Loucy (cell line): ENCODE results near the gene TCEA3.

Experiments
- H2AFZ ChIP-seq: fragments of 200-600 bp; sonication (generic); 2 replicates; pipeline ENCODE4 v1.6.0; 2016; ENCODE audit warnings: antibody characterized with exemption, mild to moderate bottlenecking, low read length, moderate library complexity
- H3F3A ChIP-seq: fragments of 200-600 bp; 2 replicates; pipeline ENCODE4 v1.6.0; 2016; ENCODE audit warnings: antibody characterized with exemption, low read depth, mild to moderate bottlenecking
- H3K27me3 ChIP-seq: fragments of 200-600 bp; sonication (generic); 2 replicates; pipeline ENCODE4 v1.6.1; 2014; ENCODE audit warnings: low read length, mild to moderate bottlenecking; ENCODE audit not compliant: insufficient read depth, poor library complexity, severe bottlenecking
- H3K36me3 ChIP-seq: fragments of 200-600 bp; sonication (generic); 2 replicates; pipeline ENCODE4 v1.6.1; 2016; ENCODE audit warnings: low read length; ENCODE audit not compliant: insufficient read depth
- H3K4me1 ChIP-seq: fragments of 200-600 bp; sonication (generic); 2 replicates; pipeline ENCODE4 v1.5.1; 2014; ENCODE audit warnings: low read length, mild to moderate bottlenecking; ENCODE audit not compliant: insufficient read depth, poor library complexity, severe bottlenecking
- H3K4me2 ChIP-seq: fragments of 200-600 bp; sonication (generic); 2 replicates; pipeline ENCODE4 v1.6.0; 2014; ENCODE audit warnings: antibody characterized with exemption, low read length, low read depth, mild to moderate bottlenecking; ENCODE audit not compliant: poor library complexity, severe bottlenecking
- H3K4me3 ChIP-seq: fragments of 200-600 bp; sonication (generic); 2 replicates; pipeline ENCODE4 v1.5.1; 2014; ENCODE audit warnings: low read length, mild to moderate bottlenecking, mixed read lengths; ENCODE audit not compliant: poor library complexity, severe bottlenecking
- H3K79me2 ChIP-seq: fragments of 200-600 bp; sonication (generic); 2 replicates; pipeline ENCODE4 v1.6.1; 2014; ENCODE audit warnings: low read length; ENCODE audit not compliant: insufficient read depth
- H3K9ac ChIP-seq: fragments of 200-600 bp; sonication (generic); 2 replicates; pipeline ENCODE4 v1.6.0; 2014; ENCODE audit warnings: mild to moderate bottlenecking, low read depth, low read length, moderate library complexity; ENCODE audit not compliant: poor library complexity, severe bottlenecking
- H3K9me2 ChIP-seq: fragments of 200-600 bp; sonication (generic); replicated peaks from 2 replicates; pipeline ENCODE4 v1.6.1; 2016; ENCODE audit warnings: low read depth, low read length, mixed read lengths
- H3K9me3 ChIP-seq: fragments of 200-600 bp; sonication (generic); 2 replicates; pipeline ENCODE4 v1.6.1; 2014; ENCODE audit warnings: mild to moderate bottlenecking, antibody characterized with exemption, low read length, low read depth; ENCODE audit not compliant: insufficient read depth
- H4K20me1 ChIP-seq: fragments of 200-600 bp; sonication (generic); 2 replicates; pipeline ENCODE4 v1.6.0; 2014; ENCODE audit warnings: antibody characterized with exemption, low read length, mild to moderate bottlenecking; ENCODE audit not compliant: insufficient read depth, poor library complexity, severe bottlenecking
- CTCF ChIP-seq: fragments of 200-600 bp; sonication (generic); conservative IDR thresholded peaks from 2 replicates; pipeline ENCODE4 v1.5.1; 2014; ENCODE audit warnings: mild to moderate bottlenecking, antibody characterized with exemption, low read length
- EZH2phosphoT487 ChIP-seq: fragments of 200-600 bp; IDR thresholded peaks from 2 replicates; pipeline ENCODE4 v1.6.1; 2018; ENCODE audit warnings: antibody characterized with exemption, mild to moderate bottlenecking, moderate library complexity, borderline replicate concordance

TCEA3 gene

DNA sequence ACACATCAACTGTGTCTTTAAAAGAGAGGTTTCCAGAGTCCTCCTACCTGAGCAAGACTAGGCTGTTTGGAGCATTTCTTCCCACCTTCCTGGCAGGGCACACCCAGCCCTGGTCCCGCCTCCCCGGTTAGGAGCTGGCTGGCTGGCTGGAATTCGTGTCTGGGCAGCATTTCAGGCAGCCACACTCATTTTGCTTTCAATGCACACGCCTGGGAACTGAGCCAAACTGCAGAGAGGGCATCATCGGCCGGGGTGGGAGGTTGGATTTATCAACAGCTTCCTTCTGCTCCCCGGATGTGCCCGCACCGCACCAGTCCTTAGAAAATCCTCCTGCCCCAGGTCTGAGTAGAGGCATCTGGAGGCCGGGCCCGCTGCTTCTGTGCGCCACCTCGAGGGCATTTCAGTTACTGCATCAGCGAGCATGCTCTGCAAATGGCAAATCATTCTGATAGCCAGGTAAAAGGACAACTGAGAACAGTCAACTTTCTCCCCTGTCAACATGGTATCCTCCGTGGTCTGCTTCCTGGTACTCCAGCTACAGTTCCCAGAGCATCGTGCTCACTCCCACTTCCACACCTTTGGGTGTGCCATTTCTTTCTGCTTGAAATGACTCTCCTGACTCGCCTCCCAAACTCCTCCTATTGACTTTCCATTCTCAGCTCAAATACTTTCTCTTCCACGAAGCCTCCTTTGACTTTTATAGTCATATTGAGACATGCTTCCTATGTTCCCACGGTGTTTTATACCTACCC is 20.6 kb downstream of the TCEA3 start:
- H3K4me3 ChIP-seq = peak overlapping the region; percentile 61
- peak overlapping the region; percentile 86 for H2AFZ ChIP-seq

GRCh38 chr1:23403355-23403734 is 21.2 kb downstream of the TCEA3 start:
- Histone ChIP-seq H3K4me3 (peak overlapping the region; percentile 61), H3K9me2 (no peaks in the 10 kb centered on the region), H3K4me2 (peak overlapping the region; percentile 70), H3K36me3 (no peaks in the 10 kb centered on the region), H2AFZ (peak overlapping the region; percentile 86), H3K4me1 (peaks cover 13% of the 10 kb centered on the region), H3K9me3 (no peaks in the 10 kb centered on the region), H3F3A (no peaks in the 10 kb centered on the region), H3K9ac (peak overlapping the region; percentile 52), H4K20me1 (no peaks in the 10 kb centered on the region), H3K79me2 (no peaks in the 10 kb centered on the region), H3K27me3 (no peaks in the 10 kb centered on the region)
- no peak for TF ChIP-seq CTCF
- no peak for TF ChIP-seq EZH2phosphoT487

More for the DNA sequence above, 20.6 kb downstream of the TCEA3 start:
- H3K4me1 ChIP-seq = peaks cover 13% of the 10 kb centered on the region
- no peaks in the 10 kb centered on the region for H3K36me3 ChIP-seq
- H3F3A ChIP-seq = no peaks in the 10 kb centered on the region
- H3K27me3 ChIP-seq = no peaks in the 10 kb centered on the region
- H3K9ac ChIP-seq = peak overlapping the region; percentile 52
- peak overlapping the region; percentile 70 for H3K4me2 ChIP-seq
- H3K9me3 ChIP-seq = no peaks in the 10 kb centered on the region
- no peaks in the 10 kb centered on the region for H3K9me2 ChIP-seq
- TF ChIP-seq EZH2phosphoT487 (no peak), CTCF (peak; percentile 95)
- no peaks in the 10 kb centered on the region for H3K79me2 ChIP-seq
- no peaks in the 10 kb centered on the region for H4K20me1 ChIP-seq

DNA sequence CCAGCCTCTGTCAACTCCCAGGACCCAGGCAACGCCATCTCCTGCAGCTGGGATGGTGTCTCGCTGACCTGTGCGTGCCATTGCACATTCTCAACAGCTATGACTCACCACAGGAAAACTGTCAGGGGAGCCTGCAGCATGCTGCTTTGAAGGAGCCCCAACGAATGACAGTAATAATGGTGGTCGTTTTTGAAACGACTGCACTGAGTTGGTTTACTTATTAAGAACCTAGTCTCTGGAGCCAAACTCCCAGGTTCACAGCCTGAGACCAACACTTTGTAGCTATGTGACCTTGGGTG is 21.6 kb downstream of the TCEA3 start:
- Histone ChIP-seq H3K79me2 (no peaks in the 10 kb centered on the region), H3K36me3 (no peaks in the 10 kb centered on the region), H3K9me3 (no peaks in the 10 kb centered on the region), H3K9ac (peak overlapping the region; percentile 52), H3K27me3 (no peaks in the 10 kb centered on the region), H4K20me1 (no peaks in the 10 kb centered on the region), H2AFZ (peak overlapping the region; percentile 35; the same call in 1 of the 2 replicates), H3K4me1 (peaks cover 13% of the 10 kb centered on the region), H3K4me3 (peak overlapping the region; percentile 61), H3K4me2 (peak overlapping the region; percentile 70), H3F3A (no peaks in the 10 kb centered on the region), H3K9me2 (no peaks in the 10 kb centered on the region)
- TF ChIP-seq CTCF = no peak
- no peak for TF ChIP-seq EZH2phosphoT487
